Measurements from ENCODE around the gene MUC4. TPM values are rescaled to one million over a fixed set of nuclear protein-coding genes. Genes with fewer than 3 reads are reported as not detected.
"Not testable (repeated sequence)": the region's sequence is repeated elsewhere in the genome, so short reads cannot be mapped to it uniquely, and the experiment has no call there.

MUC4 gene
- total RNA-seq, 1 experiment from 2014 or later, result 63.7 TPM

GRCh38 chr3:195828762-195829161 is 17.0 kb upstream of the MUC4 start:
- BruUV-seq (replicated peaks), result no TSS peak
- ChIA-PET CTCF (interaction anchor here (1.1 kb wide), 1 partner anchor 14 kb away, joined by 5 read pairs; no protein-coding TSS in a partner anchor), POLR2A (ENCODE audit: unreplicated experiment) (no interaction called here)

GRCh38 chr3:195825857-195826804 is 14.4 kb upstream of the MUC4 start:
- Histone ChIP-seq H3K9me3 (ENCODE audit: insufficient read depth, low read depth) (no peaks in the 10 kb centered on the region), H3F3A (ENCODE audit: insufficient read depth, low read depth) (peaks cover 47% of the 10 kb centered on the region), H3K4me1 (replicated peaks; ENCODE audit: insufficient read depth) (peaks cover 32% of the 10 kb centered on the region), H3K27me3 (ENCODE audit: insufficient read depth, low read depth) (no peaks in the 10 kb centered on the region), H3K4me3 (no peak overlapping the region), H3K79me2 (ENCODE audit: low read depth) (peaks cover 44% of the 10 kb centered on the region), H2AFZ (no peak overlapping the region), H3K27ac (no peak overlapping the region), H3K36me3 (ENCODE audit: low read depth) (peaks cover 32% of the 10 kb centered on the region), H3K9me2 (ENCODE audit: insufficient read depth) (no peaks in the 10 kb centered on the region), H3K4me2 (no peak overlapping the region), H4K20me1 (ENCODE audit: insufficient read depth) (no peaks in the 10 kb centered on the region)
- ChIA-PET POLR2A (ENCODE audit: unreplicated experiment) (interaction anchor here (0.6 kb wide), 1 partner anchor 903 kb away, joined by 9 read pairs; no protein-coding TSS in a partner anchor), CTCF (no interaction called here)
- intact Hi-C loops (cut with micrococcal nuclease; ENCODE audit: unreplicated experiment), result no loop called here
- TF ChIP-seq CTCF (conservative IDR thresholded peaks at IDR 0.05) (no peak), EZH2 (IDR thresholded peaks at IDR 0.05; ENCODE audit: low read depth) (no peak)
- no peak for DNase-seq
- BruUV-seq (replicated peaks), result no TSS peak

More at GRCh38 chr3:195828762-195829161, 17.0 kb upstream of the MUC4 start:
- intact Hi-C loops (cut with micrococcal nuclease; ENCODE audit: unreplicated experiment), result no loop called here
- H3K9me3 ChIP-seq (ENCODE audit: insufficient read depth, low read depth), result no peaks in the 10 kb centered on the region
- no peak overlapping the region for H2AFZ ChIP-seq
- no peaks in the 10 kb centered on the region for H3K9me2 ChIP-seq (ENCODE audit: insufficient read depth)
- H4K20me1 ChIP-seq (ENCODE audit: insufficient read depth), result no peaks in the 10 kb centered on the region
- no peak overlapping the region for H3K4me3 ChIP-seq
- peaks cover 22% of the 10 kb centered on the region for H3K79me2 ChIP-seq (ENCODE audit: low read depth)
- H3F3A ChIP-seq (ENCODE audit: insufficient read depth, low read depth), result peaks cover 31% of the 10 kb centered on the region
- no peak overlapping the region for H3K27ac ChIP-seq
- H3K27me3 ChIP-seq (ENCODE audit: insufficient read depth, low read depth), result no peaks in the 10 kb centered on the region
- peaks cover 10% of the 10 kb centered on the region for H3K4me1 ChIP-seq (replicated peaks; ENCODE audit: insufficient read depth)
- no peak overlapping the region for H3K4me2 ChIP-seq
- no peak for DNase-seq
- H3K36me3 ChIP-seq (ENCODE audit: low read depth), result peaks cover 32% of the 10 kb centered on the region
- TF ChIP-seq EZH2 (IDR thresholded peaks at IDR 0.05; ENCODE audit: low read depth) (no peak), CTCF (conservative IDR thresholded peaks at IDR 0.05) (no peak)

GRCh38 chr3:195825191-195825588 is 13.5 kb upstream of the MUC4 start:
- Histone ChIP-seq H3K4me3 (no peak overlapping the region), H3K27me3 (ENCODE audit: insufficient read depth, low read depth) (no peaks in the 10 kb centered on the region), H3K9me3 (ENCODE audit: insufficient read depth, low read depth) (no peaks in the 10 kb centered on the region), H2AFZ (no peak overlapping the region), H3K4me2 (peak overlapping the region; percentile 26; the same call in 1 of the 2 replicates), H3K4me1 (replicated peaks; ENCODE audit: insufficient read depth) (peaks cover 42% of the 10 kb centered on the region), H4K20me1 (ENCODE audit: insufficient read depth) (no peaks in the 10 kb centered on the region), H3F3A (ENCODE audit: insufficient read depth, low read depth) (peaks cover 52% of the 10 kb centered on the region), H3K36me3 (ENCODE audit: low read depth) (peaks cover 29% of the 10 kb centered on the region), H3K79me2 (ENCODE audit: low read depth) (peaks cover 48% of the 10 kb centered on the region), H3K27ac (peak overlapping the region; percentile 74), H3K9me2 (ENCODE audit: insufficient read depth) (no peaks in the 10 kb centered on the region)
- intact Hi-C loops (cut with micrococcal nuclease; ENCODE audit: unreplicated experiment), result no loop called here
- POLR2A ChIA-PET (ENCODE audit: unreplicated experiment), result interaction anchor here (0.7 kb wide), 1 partner anchor 9 kb away, joined by 3 read pairs; no protein-coding TSS in a partner anchor
- CTCF ChIA-PET, result no interaction called here
- DNase-seq, result no peak
- no TSS peak for BruUV-seq (replicated peaks)
- TF ChIP-seq CTCF (conservative IDR thresholded peaks at IDR 0.05), result no peak
- no peak for TF ChIP-seq EZH2 (IDR thresholded peaks at IDR 0.05; ENCODE audit: low read depth)

- Histone ChIP-seq H3K4me2 (peak overlapping the region; percentile 26; the same call in 1 of the 2 replicates), H3K36me3 (ENCODE audit: low read depth) (peaks cover 25% of the 10 kb centered on the region), H3K79me2 (ENCODE audit: low read depth) (peaks cover 48% of the 10 kb centered on the region), H3F3A (ENCODE audit: insufficient read depth, low read depth) (peaks cover 53% of the 10 kb centered on the region), H3K27ac (peak overlapping the region; percentile 95), H3K4me1 (replicated peaks; ENCODE audit: insufficient read depth) (peaks cover 47% of the 10 kb centered on the region)
- H4K20me1 ChIP-seq (ENCODE audit: insufficient read depth); H3K9me2 ChIP-seq (ENCODE audit: insufficient read depth); intact Hi-C loops (cut with micrococcal nuclease; ENCODE audit: unreplicated experiment); H3K27me3 ChIP-seq (ENCODE audit: insufficient read depth, low read depth); H2AFZ ChIP-seq; CTCF ChIA-PET; H3K4me3 ChIP-seq; H3K9me3 ChIP-seq (ENCODE audit: insufficient read depth, low read depth); BruUV-seq (replicated peaks): not testable (repeated sequence)
- POLR2A ChIA-PET (ENCODE audit: unreplicated experiment), result interaction anchor here (0.7 kb wide), 1 partner anchor 9 kb away, joined by 3 read pairs; no protein-coding TSS in a partner anchor
- DNase-seq, result peak in 1 of 2 experiments; percentile 73
These were observed 12.9 kb upstream of the MUC4 start for GRCh38 chr3:195824425-195825190.

Data from PC-9 (cell line).